HG03135 (cell line): Measurements from ENCODE around the gene IL4.
"Not testable (repeated sequence)": the region's sequence is repeated elsewhere in the genome, so short reads cannot be mapped to it uniquely, and the experiment has no call there.

Experiments used
- ATAC-seq: cut with Tn5 transposase; IDR thresholded peaks from one replicate; pipeline ENCODE4 v1.9.1; 2021; ENCODE audit warnings: mild to moderate bottlenecking, moderate library complexity; ENCODE audit not compliant: unreplicated experiment

IL4 gene

GRCh38 chr5:132673939-132674630 lies at the start of gene IL4:
TSS of gene IL4 (plus strand) at chr5:132673989. CDS start at chr5:132674051, 62 bp downstream.
- ATAC-seq: peak; percentile 2

- ATAC-seq: no peak
These were observed 46.3 kb upstream of the IL4 start for GRCh38 chr5:132627470-132627869.

GRCh38 chr5:132628814-132629213 lies 45.0 kb upstream of the IL4 start:
- ATAC-seq: no peak

GRCh38 chr5:132629230-132629944 lies 44.4 kb upstream of the IL4 start:
- ATAC-seq: no peak

- not testable (repeated sequence) for ATAC-seq
These were observed 40.2 kb upstream of the IL4 start for GRCh38 chr5:132633587-132633986.

- ATAC-seq: peak; percentile 42
These were observed 37.9 kb upstream of the IL4 start for GRCh38 chr5:132635873-132636272.

- ATAC-seq: no peak
These were observed 36.5 kb upstream of the IL4 start for GRCh38 chr5:132637241-132637640.

GRCh38 chr5:132639706-132640130 lies 34.1 kb upstream of the IL4 start:
- peak; percentile 55 for ATAC-seq

- no peak for ATAC-seq
These were observed 33.2 kb upstream of the IL4 start for GRCh38 chr5:132640613-132641012.

GRCh38 chr5:132641241-132641723 lies 32.5 kb upstream of the IL4 start:
- no peak for ATAC-seq

- ATAC-seq: no peak
These were observed 31.9 kb upstream of the IL4 start for GRCh38 chr5:132641841-132642240.

- no peak for ATAC-seq
These were observed 29.6 kb upstream of the IL4 start for GRCh38 chr5:132644177-132644576.

GRCh38 chr5:132646583-132647266 lies 27.1 kb upstream of the IL4 start:
- no peak for ATAC-seq

GRCh38 chr5:132647473-132647872 lies 26.3 kb upstream of the IL4 start:
- no peak for ATAC-seq

GRCh38 chr5:132648355-132648754 lies 25.4 kb upstream of the IL4 start:
- no peak for ATAC-seq

GRCh38 chr5:132651838-132652469 lies 21.8 kb upstream of the IL4 start:
- no peak for ATAC-seq

- no peak for ATAC-seq
These were observed 20.1 kb upstream of the IL4 start for GRCh38 chr5:132653716-132654115.

- no peak for ATAC-seq
These were observed 17.7 kb upstream of the IL4 start for GRCh38 chr5:132655821-132656773.

- ATAC-seq: no peak
These were observed 16.9 kb upstream of the IL4 start for GRCh38 chr5:132656774-132657355.
